ENCODE results near the gene CDH23.

Gene CDH23

GRCh38 chr10:71735709-71736569, 339.2 kb downstream of the CDH23 start:
- no peak for DNase-seq

- no peak for DNase-seq
Observed at GRCh38 chr10:71736570-71736952, 339.8 kb downstream of the CDH23 start.

GRCh38 chr10:71737001-71737833, 340.5 kb downstream of the CDH23 start:
- no peak for DNase-seq

GRCh38 chr10:71737834-71738197, 341.1 kb downstream of the CDH23 start:
- DNase-seq = no peak

- DNase-seq = no peak
Observed at GRCh38 chr10:71739358-71739900, 342.7 kb downstream of the CDH23 start.

- DNase-seq = no peak
Observed at GRCh38 chr10:71740069-71740653, 343.4 kb downstream of the CDH23 start.

GRCh38 chr10:71741029-71741428, 344.3 kb downstream of the CDH23 start:
- DNase-seq = no peak

GRCh38 chr10:71741671-71742070, 345.0 kb downstream of the CDH23 start:
- no peak for DNase-seq

- no peak for DNase-seq
Observed at GRCh38 chr10:71742301-71743088, 345.8 kb downstream of the CDH23 start.

- no peak for DNase-seq
Observed at GRCh38 chr10:71743089-71743838, 346.5 kb downstream of the CDH23 start.

- no peak for DNase-seq
Observed at GRCh38 chr10:71743866-71744265, 347.1 kb downstream of the CDH23 start.

- DNase-seq = no peak
Observed at GRCh38 chr10:71744897-71745663, 348.4 kb downstream of the CDH23 start.

GRCh38 chr10:71745664-71746250, 349.0 kb downstream of the CDH23 start:
- DNase-seq = no peak

- no peak for DNase-seq
Observed at GRCh38 chr10:71746344-71747037, 349.8 kb downstream of the CDH23 start.

- DNase-seq = no peak
Observed at GRCh38 chr10:71747039-71747531, 350.4 kb downstream of the CDH23 start.

GRCh38 chr10:71747551-71748523, 351.1 kb downstream of the CDH23 start:
- DNase-seq = no peak

GRCh38 chr10:71748671-71749191, 352.0 kb downstream of the CDH23 start:
- DNase-seq = no peak

- DNase-seq = no peak
Observed at GRCh38 chr10:71749396-71749795, 352.7 kb downstream of the CDH23 start.
